Activated CD4-positive, alpha-beta memory T cell treated with anti-CD3 and anti-CD28 coated beads for 36 hours (primary cell): Measurements from ENCODE around the gene TRIM36. TPM values are rescaled to one million over a fixed set of nuclear protein-coding genes. Genes with fewer than 3 reads are reported as not detected.
A peak's percentile ranks its signal among the peaks of the same experiment; 100 is the strongest.

Experiments
- CTCF ChIA-PET: fragments of 350-600 bp; sonication (Branson Sonifier 250); formaldehyde crosslinking; loops from one replicate; lab custom pipeline; 2021; ENCODE audit warnings: antibody characterized with exemption, inconsistent platforms; lab: Charles Lee
- POLR2A ChIA-PET: fragments of 350-600 bp; sonication (Branson Sonifier 250); formaldehyde crosslinking; loops from one replicate; lab custom pipeline; 2021; ENCODE audit warnings: antibody characterized with exemption; lab: Charles Lee
- DNase-seq: peaks from one replicate; pipeline ENCODE4 v3.0.0-alpha.2; 2020
- H3K27ac Mint-ChIP-seq: one replicate; pipeline ENCODE4 v1.8.0; 2021; ENCODE audit warnings: mixed read lengths
- H3K27me3 Mint-ChIP-seq: one replicate; pipeline ENCODE4 v1.8.0; 2021; ENCODE audit warnings: mixed read lengths
- H3K36me3 Mint-ChIP-seq: one replicate; pipeline ENCODE4 v1.8.0; 2021; ENCODE audit warnings: mixed read lengths
- H3K4me1 Mint-ChIP-seq: one replicate; pipeline ENCODE4 v1.8.0; 2021; ENCODE audit warnings: low read depth, mixed read lengths
- H3K4me3 Mint-ChIP-seq: one replicate; pipeline ENCODE4 v1.8.0; 2021; ENCODE audit warnings: mild to moderate bottlenecking, mixed read lengths
- H3K9me3 Mint-ChIP-seq: one replicate; pipeline ENCODE4 v1.8.0; 2021; ENCODE audit warnings: mixed read lengths
- intact Hi-C: fragments of 100-400 bp; cut with micrococcal nuclease; formaldehyde crosslinking; loops from one replicate; pipeline ENCODE4 v1.15.1; 2023
- total RNA-seq, 2 experiments: library from RNA; stranded (reverse); gene quantifications; one replicate each; pipeline ENCODE4 v1.2.3, GENCODE V29; 2021

The TRIM36 gene
- total RNA-seq, 2 experiments from 2014 or later: not detected

DNA sequence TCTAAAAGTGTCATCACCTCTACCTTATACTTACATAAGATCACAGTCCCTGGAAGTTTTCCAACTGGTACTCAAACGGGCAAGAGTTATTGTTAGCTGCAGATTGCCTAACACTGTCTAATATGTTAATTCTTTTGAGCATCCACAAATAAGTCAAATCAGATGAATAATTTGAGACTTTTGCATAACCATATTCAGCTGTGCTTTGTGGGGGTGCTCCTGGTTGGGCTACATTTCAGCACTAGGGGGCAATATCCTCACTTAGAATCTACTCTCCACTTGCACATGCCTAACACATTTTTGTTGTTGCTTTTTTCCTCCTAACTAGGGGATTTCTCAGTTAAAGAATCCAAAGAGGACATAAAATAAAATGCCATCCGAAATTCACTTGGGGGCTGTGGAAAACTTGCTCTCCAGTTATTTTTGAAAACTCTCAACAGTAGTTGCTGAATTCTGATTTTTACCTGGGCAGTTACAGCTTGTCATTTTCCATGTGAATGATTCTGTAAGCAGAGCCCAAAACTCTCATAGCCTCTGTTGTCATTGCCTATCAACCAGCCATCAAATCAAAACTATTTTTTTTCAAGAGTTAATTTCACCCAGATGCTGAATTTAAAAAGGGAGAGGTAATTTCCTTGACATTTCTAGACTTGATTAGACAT lies 71.5 kb downstream of the TRIM36 start:
- Mint-ChIP-seq H3K27ac (no peak overlapping the region), H3K9me3 (peaks cover 2% of the 10 kb centered on the region), H3K27me3 (peaks cover 11% of the 10 kb centered on the region), H3K4me1 (no peaks in the 10 kb centered on the region), H3K4me3 (no peak overlapping the region), H3K36me3 (no peaks in the 10 kb centered on the region)
- peak; percentile 36 for DNase-seq
- CTCF ChIA-PET: interaction anchor here (0.5 to 4.8 kb wide), 18 partner anchors 8 to 898 kb away, joined by 3 to 72 read pairs (median 4); partner anchors contain the start of gene TRIM36
- intact Hi-C loops: loop anchor here (1.0 to 5.0 kb wide), 4 partner anchors 148 to 489 kb away; partner anchors contain the start of gene CCDC112
- POLR2A ChIA-PET: no interaction called here

DNA sequence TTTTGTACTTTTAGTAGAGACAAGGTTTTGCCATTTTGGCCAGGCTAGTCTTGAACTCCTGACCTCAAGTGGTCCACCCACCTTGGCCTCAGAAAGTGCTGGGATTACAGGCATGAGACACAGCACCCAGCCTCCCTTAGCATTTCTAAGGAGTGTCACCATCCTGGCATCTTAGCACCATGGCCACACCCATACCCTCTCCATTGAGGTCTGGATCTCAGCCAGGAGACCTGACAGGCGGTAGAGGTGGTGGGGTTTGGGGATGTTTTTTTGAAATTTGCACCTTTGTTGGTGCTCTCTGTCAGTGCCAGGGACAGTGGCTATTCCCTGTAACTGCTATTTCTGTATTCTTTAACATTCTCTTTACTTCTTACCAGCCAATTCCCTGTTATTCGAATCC lies 72.5 kb downstream of the TRIM36 start:
- H3K4me3 Mint-ChIP-seq: no peak overlapping the region
- CTCF ChIA-PET: interaction anchor here (0.7 to 4.8 kb wide), 12 partner anchors 8 to 208 kb away, joined by 3 to 72 read pairs (median 6); partner anchors contain the start of gene TRIM36
- no peaks in the 10 kb centered on the region for H3K4me1 Mint-ChIP-seq
- no peak overlapping the region for H3K27ac Mint-ChIP-seq
- intact Hi-C loops: loop anchor here (5.0 kb wide), 1 partner anchor 490 kb away; no protein-coding TSS in a partner anchor
- H3K36me3 Mint-ChIP-seq: no peaks in the 10 kb centered on the region
- no peak for DNase-seq
- H3K27me3 Mint-ChIP-seq: peaks cover 8% of the 10 kb centered on the region
- no peaks in the 10 kb centered on the region for H3K9me3 Mint-ChIP-seq
- POLR2A ChIA-PET: no interaction called here

DNA sequence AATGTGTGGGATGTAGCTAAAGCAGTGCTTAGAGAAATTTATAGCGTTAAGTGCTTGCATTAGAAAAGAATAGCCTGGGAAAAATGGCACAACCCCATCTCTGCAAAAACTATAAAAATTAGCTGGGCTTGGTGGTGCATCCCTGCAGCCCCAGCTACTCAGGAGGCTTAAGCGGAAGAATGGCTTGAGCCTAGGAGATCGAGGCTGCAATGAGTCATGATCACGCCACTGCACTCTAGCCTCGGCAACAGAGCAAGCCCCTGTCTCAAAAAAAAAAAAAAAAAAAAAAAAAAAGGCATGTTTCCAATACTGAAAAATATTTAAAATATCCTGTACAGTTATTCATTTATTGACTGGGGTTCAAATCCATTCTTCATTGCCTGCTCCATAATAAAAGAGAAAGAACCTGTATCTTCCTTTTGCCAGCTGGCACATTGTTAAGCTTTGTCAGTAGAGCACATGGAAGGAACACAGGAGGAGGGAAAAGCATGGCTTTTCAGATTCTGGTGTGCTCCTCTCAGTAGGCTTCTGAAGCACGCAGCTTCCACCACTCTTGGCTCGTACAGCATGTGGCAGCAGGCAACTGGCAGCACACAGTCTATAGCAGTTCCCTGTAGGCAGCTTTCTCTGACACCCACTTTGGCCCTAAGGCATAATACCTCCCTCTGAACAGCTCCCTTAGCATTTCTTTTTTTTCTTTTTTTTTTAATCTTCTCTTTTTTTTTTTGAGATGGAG lies 73.5 kb downstream of the TRIM36 start:
- Mint-ChIP-seq H3K27ac (no peak overlapping the region), H3K9me3 (no peaks in the 10 kb centered on the region), H3K36me3 (no peaks in the 10 kb centered on the region), H3K4me3 (no peak overlapping the region), H3K27me3 (peaks cover 11% of the 10 kb centered on the region), H3K4me1 (no peaks in the 10 kb centered on the region)
- ChIA-PET POLR2A (no interaction called here), CTCF (interaction anchor here (0.6 to 4.8 kb wide), 2 partner anchors 149 to 940 kb away, joined by 3 to 72 read pairs; no protein-coding TSS in a partner anchor)
- no peak for DNase-seq
- intact Hi-C loops: loop anchor here (5.0 kb wide), 1 partner anchor 491 kb away; no protein-coding TSS in a partner anchor

DNA sequence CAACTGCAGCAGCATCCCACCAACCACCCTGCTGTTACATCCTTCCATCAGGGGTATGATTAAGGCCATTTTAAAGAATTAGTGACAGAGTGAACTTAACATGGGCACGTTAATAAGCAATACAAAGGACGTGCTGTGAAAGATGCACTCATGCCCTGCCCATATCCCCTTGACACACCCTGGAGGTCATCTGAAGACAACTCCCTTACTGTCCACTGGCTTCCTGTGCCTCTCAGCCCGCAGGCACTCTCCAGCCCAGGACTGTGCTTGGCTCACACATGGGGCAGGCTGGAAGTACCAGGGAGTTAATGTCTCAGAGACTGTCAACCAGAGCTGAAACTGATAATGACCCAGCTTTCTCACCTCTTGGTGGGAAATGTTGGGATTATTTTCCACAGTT lies 81.8 kb downstream of the TRIM36 start:
- ChIA-PET POLR2A (no interaction called here), CTCF (no interaction called here)
- H3K27ac Mint-ChIP-seq: no peak overlapping the region
- peaks cover 16% of the 10 kb centered on the region for H3K27me3 Mint-ChIP-seq
- no peaks in the 10 kb centered on the region for H3K36me3 Mint-ChIP-seq
- intact Hi-C loops: no loop called here
- H3K9me3 Mint-ChIP-seq: no peaks in the 10 kb centered on the region
- DNase-seq: no peak
- H3K4me3 Mint-ChIP-seq: no peak overlapping the region
- H3K4me1 Mint-ChIP-seq: no peaks in the 10 kb centered on the region

DNA sequence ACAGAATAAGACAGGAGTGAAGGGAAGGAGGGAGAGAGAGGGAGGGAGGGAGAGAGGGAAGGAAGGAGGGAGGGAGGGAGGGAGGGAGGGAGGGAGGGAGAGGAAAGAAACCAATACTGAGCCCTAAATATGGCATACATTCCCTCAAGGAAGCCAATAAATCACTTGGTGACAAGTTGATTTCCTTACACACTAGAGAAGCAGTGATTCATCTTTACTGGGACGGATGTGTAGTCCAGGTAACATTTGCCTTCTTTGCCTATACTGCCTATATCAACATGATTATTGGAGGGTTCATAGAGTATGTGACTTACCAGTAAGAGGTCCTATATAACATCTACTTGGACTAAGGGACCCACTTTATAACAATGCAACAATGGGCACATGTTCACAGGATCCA lies 83.2 kb downstream of the TRIM36 start:
- H3K27ac Mint-ChIP-seq: no peak overlapping the region
- intact Hi-C loops: no loop called here
- H3K36me3 Mint-ChIP-seq: no peaks in the 10 kb centered on the region
- H3K4me3 Mint-ChIP-seq: no peak overlapping the region
- CTCF ChIA-PET: no interaction called here
- no peaks in the 10 kb centered on the region for H3K4me1 Mint-ChIP-seq
- POLR2A ChIA-PET: no interaction called here
- H3K9me3 Mint-ChIP-seq: no peaks in the 10 kb centered on the region
- DNase-seq: no peak
- peaks cover 12% of the 10 kb centered on the region for H3K27me3 Mint-ChIP-seq

DNA sequence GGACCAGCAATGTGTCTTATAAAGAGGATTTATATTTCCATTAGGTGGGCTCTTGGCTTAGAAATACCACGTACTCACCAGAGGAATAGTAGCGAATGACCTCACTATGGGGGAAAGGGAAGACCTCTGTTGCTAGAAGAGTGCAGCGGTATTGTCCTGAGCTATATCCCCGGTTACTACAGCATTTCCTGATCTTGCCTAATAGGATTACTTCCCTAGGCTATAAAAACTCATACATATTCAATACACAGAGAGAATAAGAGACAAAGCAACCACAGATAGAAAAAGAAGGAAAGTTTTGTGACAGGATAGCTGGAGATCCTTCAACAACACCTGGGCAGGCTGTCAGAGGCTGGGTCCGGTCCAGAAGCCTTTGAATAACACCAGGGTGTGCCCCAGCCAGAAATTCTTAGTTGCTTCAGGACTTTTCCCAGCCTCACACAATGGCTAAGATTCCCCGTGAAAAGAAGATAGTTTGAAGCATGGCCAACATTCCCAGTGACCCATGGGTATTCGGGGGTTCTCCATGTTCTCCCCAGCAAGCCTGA lies 85.4 kb downstream of the TRIM36 start:
- POLR2A ChIA-PET: no interaction called here
- CTCF ChIA-PET: no interaction called here
- no peak overlapping the region for H3K27ac Mint-ChIP-seq
- DNase-seq: no peak
- H3K9me3 Mint-ChIP-seq: no peaks in the 10 kb centered on the region
- no peak overlapping the region for H3K4me3 Mint-ChIP-seq
- H3K36me3 Mint-ChIP-seq: no peaks in the 10 kb centered on the region
- intact Hi-C loops: no loop called here
- no peaks in the 10 kb centered on the region for H3K4me1 Mint-ChIP-seq
- H3K27me3 Mint-ChIP-seq: peaks cover 12% of the 10 kb centered on the region

DNA sequence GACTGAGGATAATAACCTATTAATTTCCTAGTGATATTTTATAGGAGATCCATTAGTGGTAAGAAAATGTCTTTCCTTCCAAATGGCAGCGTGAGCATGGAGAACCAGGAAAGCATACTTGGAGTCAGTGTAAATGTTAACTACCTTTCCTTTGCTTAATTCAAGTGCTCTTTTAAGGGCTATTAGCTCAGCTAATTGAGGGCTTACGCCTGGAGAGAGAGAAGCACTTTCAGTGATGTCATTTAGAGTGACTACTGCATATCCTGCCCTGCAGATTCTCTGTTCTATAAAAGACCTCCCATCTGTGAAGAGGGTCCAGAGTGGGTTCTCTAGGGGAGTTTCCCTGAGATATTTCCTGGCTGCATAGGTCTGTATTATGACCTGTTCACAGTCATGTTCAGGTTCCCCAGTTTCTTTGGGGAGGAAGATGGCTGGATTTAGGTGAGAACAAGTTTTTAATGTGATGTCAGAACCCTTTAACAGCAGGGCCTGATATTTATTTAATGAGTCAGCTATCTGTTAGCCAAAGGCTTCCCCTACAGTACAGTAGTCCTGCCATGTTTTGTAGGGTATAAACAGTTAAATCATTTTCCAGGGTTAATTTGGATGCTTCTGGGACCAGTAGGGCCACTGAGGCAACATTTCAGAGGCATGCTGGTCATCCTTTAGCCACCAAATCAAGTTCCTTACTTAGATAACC lies 89.6 kb downstream of the TRIM36 start:
- Mint-ChIP-seq H3K27me3 (peaks cover 3% of the 10 kb centered on the region), H3K36me3 (no peaks in the 10 kb centered on the region), H3K4me3 (no peak overlapping the region), H3K27ac (no peak overlapping the region), H3K9me3 (no peaks in the 10 kb centered on the region), H3K4me1 (no peaks in the 10 kb centered on the region)
- ChIA-PET POLR2A (no interaction called here), CTCF (no interaction called here)
- no peak for DNase-seq
- intact Hi-C loops: no loop called here

Other genes starting within 250 kb of the TRIM36 start
- gene PGGT1B, start 93.0 kb upstream of the TRIM36 start, total RNA-seq: 10 to 100 TPM; 38.7 TPM
- gene CCDC112, start 126.7 kb upstream of the TRIM36 start, total RNA-seq: 1 to 10 TPM; 1.7 to 1.8 TPM